K562 (cell line): ENCODE measurements around the gene DHRS13. TPM values are rescaled to one million over a fixed set of nuclear protein-coding genes. Genes with fewer than 3 reads are reported as not detected.

Experiments used
- ATF4 ChIP-seq: fragments of 450-650 bp; formaldehyde crosslinking; IDR thresholded peaks from 2 replicates; pipeline ENCODE4 v1.4.0; 2022; ENCODE audit warnings: mild to moderate bottlenecking, moderate library complexity
- COPS2 ChIP-seq: fragments of 450-650 bp; conservative IDR thresholded peaks from 2 replicates; pipeline ENCODE4 v1.6.1; 2016; ENCODE audit warnings: mild to moderate bottlenecking, moderate library complexity
- ETV1 ChIP-seq: fragments of 450-650 bp; conservative IDR thresholded peaks from 2 replicates; pipeline ENCODE4 v1.6.1; 2016; ENCODE audit warnings: missing genetic modification characterization, control low read depth, low read depth, missing compliant biosample characterization
- GATAD2B ChIP-seq: fragments of 450-650 bp; IDR thresholded peaks from 2 replicates; pipeline ENCODE4 v1.6.1; 2017; ENCODE audit warnings: mild to moderate bottlenecking, borderline replicate concordance
- HSF4 ChIP-seq: fragments of 250-450 bp; sonication (Bioruptor Pico); IDR thresholded peaks from 2 replicates; pipeline ENCODE4 v2.1.2; 2022; ENCODE audit warnings: mild to moderate bottlenecking, moderate library complexity, borderline replicate concordance
- MTF1 ChIP-seq: fragments of 250-450 bp; sonication (Bioruptor Pico); IDR thresholded peaks from 2 replicates; pipeline ENCODE4 v1.9.0; 2021; ENCODE audit warnings: moderate library complexity, mild to moderate bottlenecking, inconsistent platforms, borderline replicate concordance
- MYNN ChIP-seq, 2 experiments: sonication (generic); formaldehyde crosslinking in 1 of 2; IDR thresholded peaks; 2 replicates each; pipeline versions ENCODE4 v1.5.0 to v1.6.1; 2016 to 2020; ENCODE audit warnings: antibody characterized with exemption in 1 of 2, missing genetic modification reagents in 1 of 2
- SRSF7 ChIP-seq: fragments of 200-400 bp; formaldehyde crosslinking; optimal IDR thresholded peaks from 2 replicates; pipeline ENCODE3; 2017; ENCODE audit warnings: mild to moderate bottlenecking, low read depth, low read length
- ZC3H11A ChIP-seq: IDR thresholded peaks from 2 replicates; pipeline ENCODE4 v1.6.1; 2012; ENCODE audit warnings: low read depth, low read length, improper control_type of control experiment
- ZNF316 ChIP-seq: fragments of 450-650 bp; IDR thresholded peaks from 2 replicates; pipeline ENCODE4 v1.6.1; 2016
- ZNF584 ChIP-seq: fragments of 200-800 bp; sonication (Bioruptor generic); IDR thresholded peaks from 2 replicates; pipeline ENCODE4 v1.6.1; 2016; ENCODE audit warnings: low read depth, mild to moderate bottlenecking, missing genetic modification characterization, missing compliant biosample characterization
- ZNF668 ChIP-seq: fragments of 250-450 bp; sonication (Bioruptor Pico); IDR thresholded peaks from 2 replicates; pipeline ENCODE4 v1.8.0; 2022; ENCODE audit warnings: mild to moderate bottlenecking, inconsistent platforms
- ZNF764 ChIP-seq: fragments of 250-450 bp; sonication (Bioruptor Pico); IDR thresholded peaks from 2 replicates; pipeline ENCODE4 v1.4.0; 2020; ENCODE audit warnings: low read depth, mild to moderate bottlenecking, moderate library complexity
- polyA plus RNA-seq, 8 experiments: library from polyadenylated mRNA; depleted of rRNA in 4 of 8; stranded (reverse) in 5 of 8; unstranded in 3 of 8; fragments of >200 nt; fragmentation: Nextera tagmentation in 2 of 8; fragmentation: Illumina TruSeq in 1 of 8; extraction: Ambion mirVana in 2 of 8; extraction: Trizol in 1 of 8; gene quantifications; 2 replicates each; pipeline versions ENCODE4 v1.2.1 to v1.2.3, GENCODE V29; 2011 to 2014; ENCODE audit warnings: inconsistent platforms in 1 of 8, missing spikeins in 1 of 8
- total RNA-seq, 7 experiments: library from RNA; depleted of rRNA in 6 of 7; stranded (reverse); fragments of >200 nt in 6 of 7; fragmentation: Illumina TruSeq in 2 of 7; extraction: Trizol in 2 of 7; gene quantifications; 2 replicates each; pipeline versions ENCODE4 v1.2.1 to v1.2.3, GENCODE V29; 2011 to 2021; ENCODE audit warnings: low replicate concordance in 1 of 7
- TF ChIP-seq, protein P1 (sequence below): fragments of 200-800 bp; sonication (Bioruptor generic); IDR thresholded peaks from 2 replicates; pipeline ENCODE4 v1.6.1; 2017; ENCODE audit warnings: missing genetic modification characterization, missing compliant biosample characterization
- TF ChIP-seq, protein P2 (sequence below): fragments of 450-650 bp; IDR thresholded peaks from 2 replicates; pipeline ENCODE4 v1.6.1; 2016; ENCODE audit warnings: antibody characterized with exemption
- TF ChIP-seq, protein P3 (sequence below): fragments of 250-450 bp; sonication (Bioruptor Pico); IDR thresholded peaks from 2 replicates; pipeline ENCODE4 v1.4.0; 2020; ENCODE audit warnings: mild to moderate bottlenecking, moderate library complexity

The DHRS13 gene
- total and polyA plus RNA-seq, 9 of the 15 experiments (the other 6 are each of a cell fraction or from before 2014, with no cell fraction given) = 0.32 to 52.3 (median 34.3) TPM; not detected in 1

GRCh38 chr17:28864991-28865849, 37.7 kb downstream of the DHRS13 start (continued):
- TF ChIP-seq MYNN (IDR thresholded peaks at IDR 0.05) (peak; percentile 84; the same call in 1 of the 2 replicates), MYNN (CRISPR knock-in tag; IDR thresholded peaks at IDR 0.05) (no peak), ZC3H11A (peak; percentile 59; the same call in 1 of the 2 replicates), MTF1 (no peak; the same call in 1 of the 2 replicates), ZNF316 (no peak), HSF4 (peak; percentile 80), ZNF764 (CRISPR knock-in tag) (no peak), ZNF584 (CRISPR knock-in tag) (peak; percentile 94), GATAD2B (peak; percentile 98), ETV1 (tag) (no peak; the same call in none of the 2 replicates), COPS2 (no peak), ZNF668 (CRISPR knock-in tag) (peak; percentile 87; the same call in 1 of the 2 replicates), ATF4 (CRISPR knock-in tag) (peak; percentile 74; the same call in 1 of the 2 replicates), SRSF7 (no peak)
- TF ChIP-seq, protein P1, sequence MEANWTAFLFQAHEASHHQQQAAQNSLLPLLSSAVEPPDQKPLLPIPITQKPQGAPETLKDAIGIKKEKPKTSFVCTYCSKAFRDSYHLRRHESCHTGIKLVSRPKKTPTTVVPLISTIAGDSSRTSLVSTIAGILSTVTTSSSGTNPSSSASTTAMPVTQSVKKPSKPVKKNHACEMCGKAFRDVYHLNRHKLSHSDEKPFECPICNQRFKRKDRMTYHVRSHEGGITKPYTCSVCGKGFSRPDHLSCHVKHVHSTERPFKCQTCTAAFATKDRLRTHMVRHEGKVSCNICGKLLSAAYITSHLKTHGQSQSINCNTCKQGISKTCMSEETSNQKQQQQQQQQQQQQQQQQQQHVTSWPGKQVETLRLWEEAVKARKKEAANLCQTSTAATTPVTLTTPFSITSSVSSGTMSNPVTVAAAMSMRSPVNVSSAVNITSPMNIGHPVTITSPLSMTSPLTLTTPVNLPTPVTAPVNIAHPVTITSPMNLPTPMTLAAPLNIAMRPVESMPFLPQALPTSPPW (CRISPR knock-in tag) = peak; percentile 98
- TF ChIP-seq, protein P2, sequence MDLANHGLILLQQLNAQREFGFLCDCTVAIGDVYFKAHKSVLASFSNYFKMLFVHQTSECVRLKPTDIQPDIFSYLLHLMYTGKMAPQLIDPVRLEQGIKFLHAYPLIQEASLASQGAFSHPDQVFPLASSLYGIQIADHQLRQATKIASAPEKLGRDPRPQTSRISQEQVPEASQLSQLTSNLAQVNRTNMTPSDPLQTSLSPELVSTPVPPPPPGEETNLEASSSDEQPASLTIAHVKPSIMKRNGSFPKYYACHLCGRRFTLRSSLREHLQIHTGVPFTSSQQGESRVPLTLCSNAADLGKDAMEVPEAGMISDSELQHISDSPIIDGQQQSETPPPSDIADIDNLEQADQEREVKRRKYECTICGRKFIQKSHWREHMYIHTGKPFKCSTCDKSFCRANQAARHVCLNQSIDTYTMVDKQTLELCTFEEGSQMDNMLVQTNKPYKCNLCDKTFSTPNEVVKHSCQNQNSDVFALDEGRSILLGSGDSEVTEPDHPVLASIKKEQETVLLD = peak; percentile 93
- TF ChIP-seq, protein P3, sequence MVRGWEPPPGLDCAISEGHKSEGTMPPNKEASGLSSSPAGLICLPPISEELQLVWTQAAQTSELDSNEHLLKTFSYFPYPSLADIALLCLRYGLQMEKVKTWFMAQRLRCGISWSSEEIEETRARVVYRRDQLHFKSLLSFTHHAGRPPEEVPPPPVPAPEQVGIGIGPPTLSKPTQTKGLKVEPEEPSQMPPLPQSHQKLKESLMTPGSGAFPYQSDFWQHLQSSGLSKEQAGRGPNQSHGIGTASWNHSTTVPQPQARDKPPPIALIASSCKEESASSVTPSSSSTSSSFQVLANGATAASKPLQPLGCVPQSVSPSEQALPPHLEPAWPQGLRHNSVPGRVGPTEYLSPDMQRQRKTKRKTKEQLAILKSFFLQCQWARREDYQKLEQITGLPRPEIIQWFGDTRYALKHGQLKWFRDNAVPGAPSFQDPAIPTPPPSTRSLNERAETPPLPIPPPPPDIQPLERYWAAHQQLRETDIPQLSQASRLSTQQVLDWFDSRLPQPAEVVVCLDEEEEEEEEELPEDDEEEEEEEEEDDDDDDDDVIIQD (CRISPR knock-in tag) = no peak
